Measurements from ENCODE around the gene CCDC87. TPM values are rescaled to one million over a fixed set of nuclear protein-coding genes. Genes with fewer than 3 reads are reported as not detected.

CCDC87 gene
- total and polyA plus RNA-seq, 2 of the 8 experiments (the other 6 are each of a cell fraction or from before 2014, with no cell fraction given): 0.32 to 0.99 TPM

DNA sequence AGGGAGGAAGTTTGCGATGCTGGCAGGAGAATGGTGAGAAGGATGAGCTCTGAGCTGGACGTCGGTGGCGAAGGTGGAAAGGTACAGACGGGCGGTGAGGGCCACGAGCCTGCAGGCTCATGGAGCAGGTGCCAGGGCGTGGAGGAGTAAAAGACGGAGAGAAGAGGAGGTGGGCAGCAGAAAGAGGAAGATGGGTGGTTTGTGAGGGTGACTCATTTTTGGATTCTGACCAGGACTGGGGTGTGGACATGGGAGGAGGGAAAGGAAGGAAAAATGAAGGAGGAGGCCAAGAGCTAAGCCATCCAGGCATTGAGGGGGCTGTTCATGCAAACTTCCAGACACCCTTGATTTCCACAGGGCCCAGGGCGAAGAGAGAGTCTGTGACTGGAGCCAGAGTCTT, 50.5 kb downstream of the CCDC87 start (continued):
- TF ChIP-seq, protein P1, sequence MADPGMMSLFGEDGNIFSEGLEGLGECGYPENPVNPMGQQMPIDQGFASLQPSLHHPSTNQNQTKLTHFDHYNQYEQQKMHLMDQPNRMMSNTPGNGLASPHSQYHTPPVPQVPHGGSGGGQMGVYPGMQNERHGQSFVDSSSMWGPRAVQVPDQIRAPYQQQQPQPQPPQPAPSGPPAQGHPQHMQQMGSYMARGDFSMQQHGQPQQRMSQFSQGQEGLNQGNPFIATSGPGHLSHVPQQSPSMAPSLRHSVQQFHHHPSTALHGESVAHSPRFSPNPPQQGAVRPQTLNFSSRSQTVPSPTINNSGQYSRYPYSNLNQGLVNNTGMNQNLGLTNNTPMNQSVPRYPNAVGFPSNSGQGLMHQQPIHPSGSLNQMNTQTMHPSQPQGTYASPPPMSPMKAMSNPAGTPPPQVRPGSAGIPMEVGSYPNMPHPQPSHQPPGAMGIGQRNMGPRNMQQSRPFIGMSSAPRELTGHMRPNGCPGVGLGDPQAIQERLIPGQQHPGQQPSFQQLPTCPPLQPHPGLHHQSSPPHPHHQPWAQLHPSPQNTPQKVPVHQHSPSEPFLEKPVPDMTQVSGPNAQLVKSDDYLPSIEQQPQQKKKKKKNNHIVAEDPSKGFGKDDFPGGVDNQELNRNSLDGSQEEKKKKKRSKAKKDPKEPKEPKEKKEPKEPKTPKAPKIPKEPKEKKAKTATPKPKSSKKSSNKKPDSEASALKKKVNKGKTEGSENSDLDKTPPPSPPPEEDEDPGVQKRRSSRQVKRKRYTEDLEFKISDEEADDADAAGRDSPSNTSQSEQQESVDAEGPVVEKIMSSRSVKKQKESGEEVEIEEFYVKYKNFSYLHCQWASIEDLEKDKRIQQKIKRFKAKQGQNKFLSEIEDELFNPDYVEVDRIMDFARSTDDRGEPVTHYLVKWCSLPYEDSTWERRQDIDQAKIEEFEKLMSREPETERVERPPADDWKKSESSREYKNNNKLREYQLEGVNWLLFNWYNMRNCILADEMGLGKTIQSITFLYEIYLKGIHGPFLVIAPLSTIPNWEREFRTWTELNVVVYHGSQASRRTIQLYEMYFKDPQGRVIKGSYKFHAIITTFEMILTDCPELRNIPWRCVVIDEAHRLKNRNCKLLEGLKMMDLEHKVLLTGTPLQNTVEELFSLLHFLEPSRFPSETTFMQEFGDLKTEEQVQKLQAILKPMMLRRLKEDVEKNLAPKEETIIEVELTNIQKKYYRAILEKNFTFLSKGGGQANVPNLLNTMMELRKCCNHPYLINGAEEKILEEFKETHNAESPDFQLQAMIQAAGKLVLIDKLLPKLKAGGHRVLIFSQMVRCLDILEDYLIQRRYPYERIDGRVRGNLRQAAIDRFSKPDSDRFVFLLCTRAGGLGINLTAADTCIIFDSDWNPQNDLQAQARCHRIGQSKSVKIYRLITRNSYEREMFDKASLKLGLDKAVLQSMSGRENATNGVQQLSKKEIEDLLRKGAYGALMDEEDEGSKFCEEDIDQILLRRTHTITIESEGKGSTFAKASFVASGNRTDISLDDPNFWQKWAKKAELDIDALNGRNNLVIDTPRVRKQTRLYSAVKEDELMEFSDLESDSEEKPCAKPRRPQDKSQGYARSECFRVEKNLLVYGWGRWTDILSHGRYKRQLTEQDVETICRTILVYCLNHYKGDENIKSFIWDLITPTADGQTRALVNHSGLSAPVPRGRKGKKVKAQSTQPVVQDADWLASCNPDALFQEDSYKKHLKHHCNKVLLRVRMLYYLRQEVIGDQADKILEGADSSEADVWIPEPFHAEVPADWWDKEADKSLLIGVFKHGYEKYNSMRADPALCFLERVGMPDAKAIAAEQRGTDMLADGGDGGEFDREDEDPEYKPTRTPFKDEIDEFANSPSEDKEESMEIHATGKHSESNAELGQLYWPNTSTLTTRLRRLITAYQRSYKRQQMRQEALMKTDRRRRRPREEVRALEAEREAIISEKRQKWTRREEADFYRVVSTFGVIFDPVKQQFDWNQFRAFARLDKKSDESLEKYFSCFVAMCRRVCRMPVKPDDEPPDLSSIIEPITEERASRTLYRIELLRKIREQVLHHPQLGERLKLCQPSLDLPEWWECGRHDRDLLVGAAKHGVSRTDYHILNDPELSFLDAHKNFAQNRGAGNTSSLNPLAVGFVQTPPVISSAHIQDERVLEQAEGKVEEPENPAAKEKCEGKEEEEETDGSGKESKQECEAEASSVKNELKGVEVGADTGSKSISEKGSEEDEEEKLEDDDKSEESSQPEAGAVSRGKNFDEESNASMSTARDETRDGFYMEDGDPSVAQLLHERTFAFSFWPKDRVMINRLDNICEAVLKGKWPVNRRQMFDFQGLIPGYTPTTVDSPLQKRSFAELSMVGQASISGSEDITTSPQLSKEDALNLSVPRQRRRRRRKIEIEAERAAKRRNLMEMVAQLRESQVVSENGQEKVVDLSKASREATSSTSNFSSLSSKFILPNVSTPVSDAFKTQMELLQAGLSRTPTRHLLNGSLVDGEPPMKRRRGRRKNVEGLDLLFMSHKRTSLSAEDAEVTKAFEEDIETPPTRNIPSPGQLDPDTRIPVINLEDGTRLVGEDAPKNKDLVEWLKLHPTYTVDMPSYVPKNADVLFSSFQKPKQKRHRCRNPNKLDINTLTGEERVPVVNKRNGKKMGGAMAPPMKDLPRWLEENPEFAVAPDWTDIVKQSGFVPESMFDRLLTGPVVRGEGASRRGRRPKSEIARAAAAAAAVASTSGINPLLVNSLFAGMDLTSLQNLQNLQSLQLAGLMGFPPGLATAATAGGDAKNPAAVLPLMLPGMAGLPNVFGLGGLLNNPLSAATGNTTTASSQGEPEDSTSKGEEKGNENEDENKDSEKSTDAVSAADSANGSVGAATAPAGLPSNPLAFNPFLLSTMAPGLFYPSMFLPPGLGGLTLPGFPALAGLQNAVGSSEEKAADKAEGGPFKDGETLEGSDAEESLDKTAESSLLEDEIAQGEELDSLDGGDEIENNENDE (IDR thresholded peaks at IDR 0.05; ENCODE audit: insufficient replicate concordance, low read length): no peak
- no peak for TF ChIP-seq CBX8 (IDR thresholded peaks at IDR 0.05; ENCODE audit: borderline replicate concordance, low read depth, low read length)
- no peak for TF ChIP-seq JUND (IDR thresholded peaks at IDR 0.05; ENCODE audit: low read length)
- no peak for TF ChIP-seq FOSL1 (IDR thresholded peaks at IDR 0.05; ENCODE audit: insufficient read depth, low read depth, low read length)
- TF ChIP-seq PHF8 (conservative IDR thresholded peaks at IDR 0.05; ENCODE audit: low read depth, low read length): no peak
- TF ChIP-seq SIN3A (conservative IDR thresholded peaks at IDR 0.05 in 1 of 2, IDR thresholded peaks at IDR 0.05 in 1 of 2; ENCODE audit: low read depth in 1 of 2, low read length in 2 of 2): no peak
- TF ChIP-seq SRF (IDR thresholded peaks at IDR 0.05; ENCODE audit: low read depth, low read length): no peak
- TF ChIP-seq EZH2 (IDR thresholded peaks at IDR 0.05; ENCODE audit: low read depth, low read length, severe bottlenecking): no peak
- no peak for TF ChIP-seq BRCA1 (IDR thresholded peaks at IDR 0.05; ENCODE audit: low read depth, low read length)
- no peak for TF ChIP-seq CEBPB (IDR thresholded peaks at IDR 0.05; ENCODE audit: low read depth, low read length)
- no peak for TF ChIP-seq CREB1 (IDR thresholded peaks at IDR 0.05)
- no peak for TF ChIP-seq SP1 (IDR thresholded peaks at IDR 0.05; ENCODE audit: low read depth, low read length)
- no peak for TF ChIP-seq POLR2A (IDR thresholded peaks at IDR 0.05; ENCODE audit: control extremely low read depth in 1 of 2, low read depth in 2 of 2, low read length in 2 of 2)
- TF ChIP-seq POLR2AphosphoS5 (IDR thresholded peaks at IDR 0.05; ENCODE audit: low read depth, low read length): no peak
